A673 (cell line): ENCODE results near the gene M1AP. TPM values are rescaled to one million over a fixed set of nuclear protein-coding genes. Genes with fewer than 3 reads are reported as not detected.

Experiments
- BruUV-seq: library from RNA; stranded (reverse); fragments of 400-500 nt; replicated peaks from 2 replicates; lab custom pipeline; 2021; lab: Mats Ljungman, UMichigan
- CTCF ChIA-PET: fragments of 300-600 bp; sonication (Branson Sonifier 250); formaldehyde crosslinking; loops from one replicate; lab custom pipeline; 2022; ENCODE audit warnings: antibody characterized with exemption; lab: Charles Lee
- POLR2A ChIA-PET: fragments of 300-600 bp; sonication (Branson Sonifier 250); formaldehyde crosslinking; loops from one replicate; lab custom pipeline; 2022; ENCODE audit warnings: antibody characterized with exemption; ENCODE audit not compliant: low non-redundant PET; lab: Charles Lee
- DNase-seq: peaks from one replicate; pipeline ENCODE4 v3.0.0-alpha.2; 2015; ENCODE audit warnings: low spot score
- H3K27ac ChIP-seq: fragments of 200-600 bp; sonication (generic); 2 replicates; pipeline ENCODE4 v1.5.1; 2016; ENCODE audit warnings: mixed run types, low read depth, mild to moderate bottlenecking, mixed read lengths, antibody characterized with exemption, low read length; ENCODE audit not compliant: poor library complexity, severe bottlenecking
- H3K27me3 ChIP-seq: fragments of 200-600 bp; sonication (generic); replicated peaks from 2 replicates; pipeline ENCODE4 v1.6.1; 2017; ENCODE audit warnings: mixed run types, low read depth, mild to moderate bottlenecking, mixed read lengths, antibody characterized with exemption, low read length; ENCODE audit not compliant: insufficient read depth, poor library complexity
- H3K36me3 ChIP-seq: fragments of 200-600 bp; sonication (generic); 2 replicates; pipeline ENCODE4 v1.6.1; 2016; ENCODE audit warnings: mixed run types, mild to moderate bottlenecking, mixed read lengths, antibody characterized with exemption, low read length; ENCODE audit not compliant: insufficient read depth, poor library complexity, severe bottlenecking
- H3K4me1 ChIP-seq: fragments of 200-600 bp; sonication (generic); 2 replicates; pipeline ENCODE4 v1.6.1; 2017; ENCODE audit warnings: mixed run types, mild to moderate bottlenecking, mixed read lengths, antibody characterized with exemption, low read length; ENCODE audit not compliant: insufficient read depth, poor library complexity, severe bottlenecking
- H3K4me3 ChIP-seq: fragments of 200-600 bp; sonication (generic); 2 replicates; pipeline ENCODE4 v1.5.1; 2016; ENCODE audit warnings: low read depth, mixed run types, mild to moderate bottlenecking, mixed read lengths, low read length; ENCODE audit not compliant: poor library complexity, severe bottlenecking
- H3K9me3 ChIP-seq: fragments of 200-600 bp; sonication (generic); 2 replicates; pipeline ENCODE4 v1.6.1; 2016; ENCODE audit warnings: mixed run types, low read depth, mild to moderate bottlenecking, mixed read lengths, antibody characterized with exemption, low read length; ENCODE audit not compliant: poor library complexity, severe bottlenecking
- EZH2 ChIP-seq: fragments of 200-600 bp; sonication (generic); IDR thresholded peaks from 2 replicates; pipeline ENCODE4 v1.6.1; 2017; ENCODE audit warnings: borderline replicate concordance, low read depth, mild to moderate bottlenecking, mixed read lengths, antibody characterized with exemption, low read length; ENCODE audit not compliant: poor library complexity, severe bottlenecking
- intact Hi-C: fragments of 100-400 bp; cut with micrococcal nuclease; formaldehyde crosslinking; loops from one replicate; pipeline ENCODE4 v1.10.0; 2022; ENCODE audit not compliant: unreplicated experiment
- total RNA-seq: library from RNA; stranded (reverse); gene quantifications from 2 replicates; pipeline ENCODE4 v1.2.3, GENCODE V29; 2021
- TF ChIP-seq, protein P1 (sequence below): fragments of 300-800, 200-600 bp; sonication (generic); conservative IDR thresholded peaks from 2 replicates; pipeline ENCODE4 v1.5.1; 2017; ENCODE audit warnings: low read depth, mild to moderate bottlenecking, antibody characterized with exemption, low read length, moderate library complexity, mixed read lengths

The M1AP gene
- total RNA-seq, 1 experiment from 2014 or later: not detected

- Histone ChIP-seq H3K27me3 (peaks cover 76% of the 10 kb centered on the region), H3K36me3 (no peaks in the 10 kb centered on the region)
Observed at GRCh38 chr2:74516650-74517049, 131.5 kb downstream of the M1AP start.

GRCh38 chr2:74515981-74516633 lies 132.0 kb downstream of the M1AP start:
- no peak overlapping the region for H3K27ac ChIP-seq
- CTCF ChIA-PET: no interaction called here
- no peaks in the 10 kb centered on the region for H3K9me3 ChIP-seq
- H3K4me1 ChIP-seq: peaks cover 21% of the 10 kb centered on the region
- intact Hi-C loops: no loop called here
- POLR2A ChIA-PET: no interaction called here
- H3K4me3 ChIP-seq: no peak overlapping the region
- H3K27me3 ChIP-seq: peaks cover 76% of the 10 kb centered on the region
- TF ChIP-seq, protein P1, sequence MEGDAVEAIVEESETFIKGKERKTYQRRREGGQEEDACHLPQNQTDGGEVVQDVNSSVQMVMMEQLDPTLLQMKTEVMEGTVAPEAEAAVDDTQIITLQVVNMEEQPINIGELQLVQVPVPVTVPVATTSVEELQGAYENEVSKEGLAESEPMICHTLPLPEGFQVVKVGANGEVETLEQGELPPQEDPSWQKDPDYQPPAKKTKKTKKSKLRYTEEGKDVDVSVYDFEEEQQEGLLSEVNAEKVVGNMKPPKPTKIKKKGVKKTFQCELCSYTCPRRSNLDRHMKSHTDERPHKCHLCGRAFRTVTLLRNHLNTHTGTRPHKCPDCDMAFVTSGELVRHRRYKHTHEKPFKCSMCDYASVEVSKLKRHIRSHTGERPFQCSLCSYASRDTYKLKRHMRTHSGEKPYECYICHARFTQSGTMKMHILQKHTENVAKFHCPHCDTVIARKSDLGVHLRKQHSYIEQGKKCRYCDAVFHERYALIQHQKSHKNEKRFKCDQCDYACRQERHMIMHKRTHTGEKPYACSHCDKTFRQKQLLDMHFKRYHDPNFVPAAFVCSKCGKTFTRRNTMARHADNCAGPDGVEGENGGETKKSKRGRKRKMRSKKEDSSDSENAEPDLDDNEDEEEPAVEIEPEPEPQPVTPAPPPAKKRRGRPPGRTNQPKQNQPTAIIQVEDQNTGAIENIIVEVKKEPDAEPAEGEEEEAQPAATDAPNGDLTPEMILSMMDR: no peak
- TF ChIP-seq EZH2: no peak
- BruUV-seq: no TSS peak
- no peaks in the 10 kb centered on the region for H3K36me3 ChIP-seq
- DNase-seq: peak; percentile 38

More at GRCh38 chr2:74516650-74517049, 131.5 kb downstream of the M1AP start:
- POLR2A ChIA-PET: no interaction called here
- H3K4me1 ChIP-seq: peaks cover 21% of the 10 kb centered on the region
- intact Hi-C loops: no loop called here
- no peak for DNase-seq
- BruUV-seq: no TSS peak
- no peak overlapping the region for H3K4me3 ChIP-seq
- no peaks in the 10 kb centered on the region for H3K9me3 ChIP-seq
- TF ChIP-seq EZH2: no peak
- TF ChIP-seq, protein P1: no peak
- CTCF ChIA-PET: no interaction called here
- no peak overlapping the region for H3K27ac ChIP-seq

DNA sequence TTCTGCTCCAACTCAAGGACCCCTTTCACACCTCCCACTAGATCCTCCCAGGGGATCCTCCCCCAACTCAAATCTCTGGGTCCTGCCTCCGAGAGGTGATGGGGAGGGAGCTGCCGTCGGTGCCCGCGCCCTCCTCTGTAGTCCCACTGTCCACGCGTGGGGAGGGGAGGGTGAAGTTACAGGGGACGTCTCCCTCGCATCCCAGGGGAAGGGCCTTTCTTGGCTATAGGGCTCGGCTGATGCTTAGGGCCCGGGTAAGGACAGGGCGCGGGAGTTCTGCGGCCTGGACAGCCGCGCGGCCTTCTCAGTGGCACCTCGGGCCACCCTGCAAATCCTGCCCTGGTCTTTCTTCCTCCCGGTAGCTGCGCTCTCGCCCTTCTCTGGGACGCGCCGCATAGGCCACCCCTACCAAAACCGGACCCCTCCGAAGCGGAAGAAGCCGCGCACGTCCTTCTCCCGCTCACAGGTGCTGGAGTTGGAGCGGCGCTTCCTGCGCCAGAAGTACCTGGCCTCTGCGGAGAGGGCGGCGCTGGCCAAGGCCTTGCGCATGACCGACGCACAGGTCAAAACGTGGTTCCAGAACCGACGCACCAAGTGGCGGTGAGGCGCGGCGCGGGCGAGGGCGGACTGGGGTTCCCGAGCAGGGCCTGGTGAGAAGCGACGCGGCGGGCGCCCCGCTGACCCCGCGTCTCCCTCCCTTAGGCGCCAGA lies 132.7 kb downstream of the M1AP start:
- Histone ChIP-seq H3K4me3 (no peak overlapping the region), H3K27me3 (peaks cover 75% of the 10 kb centered on the region), H3K36me3 (no peaks in the 10 kb centered on the region), H3K4me1 (peaks cover 21% of the 10 kb centered on the region), H3K27ac (no peak overlapping the region), H3K9me3 (no peaks in the 10 kb centered on the region)
- BruUV-seq: no TSS peak
- ChIA-PET CTCF (no interaction called here), POLR2A (no interaction called here)
- TF ChIP-seq, protein P1: no peak
- no peak for TF ChIP-seq EZH2
- no peak for DNase-seq
- intact Hi-C loops: no loop called here
